GM18511 (cell line): ENCODE data around the gene LHFPL4.

ENCODE experiments used
- ATAC-seq: cut with Tn5 transposase; IDR thresholded peaks from one replicate; pipeline ENCODE4 v1.9.1; 2021; ENCODE audit warnings: mild to moderate bottlenecking, moderate library complexity; ENCODE audit not compliant: unreplicated experiment

The LHFPL4 gene

DNA sequence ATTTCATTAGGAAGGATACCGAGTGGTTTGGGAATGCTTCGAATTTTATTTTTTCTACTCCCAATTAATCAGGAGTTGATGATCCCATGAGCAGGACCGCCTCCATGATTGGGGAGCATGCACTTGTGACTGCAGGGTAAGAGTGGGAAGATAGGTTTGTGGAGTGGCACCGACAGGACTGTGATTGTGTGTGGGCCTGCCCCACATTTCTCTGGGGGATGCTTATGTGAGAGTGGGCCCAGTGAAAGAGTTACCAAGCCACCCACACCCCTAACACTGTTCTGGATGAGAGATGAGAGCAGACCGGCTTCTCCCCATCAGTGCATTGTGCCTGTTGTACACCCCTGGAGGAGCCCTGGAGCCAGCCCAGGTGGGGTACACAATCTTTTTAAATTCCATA lies 76.7 kb downstream of the LHFPL4 start:
- no peak for ATAC-seq

DNA sequence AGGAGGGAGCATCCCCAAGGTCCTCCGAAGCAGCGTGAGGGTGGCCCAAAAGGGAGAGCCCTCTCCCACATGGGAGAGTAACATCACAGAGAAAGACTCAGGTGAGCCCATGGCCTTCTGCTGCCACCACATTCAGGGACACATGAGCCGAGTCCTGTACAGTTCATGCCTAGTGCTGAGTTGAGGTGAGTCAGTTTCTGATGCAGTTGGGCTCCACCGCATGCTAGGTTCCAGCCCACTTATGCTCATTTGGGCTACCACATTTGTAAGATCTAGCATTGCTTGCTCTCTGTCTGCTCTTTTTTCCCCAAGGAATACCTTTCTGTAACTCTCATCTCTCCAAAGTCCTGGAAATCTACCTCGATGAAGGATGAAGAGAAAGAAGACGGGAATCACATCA lies 79.1 kb downstream of the LHFPL4 start:
- ATAC-seq: no peak

DNA sequence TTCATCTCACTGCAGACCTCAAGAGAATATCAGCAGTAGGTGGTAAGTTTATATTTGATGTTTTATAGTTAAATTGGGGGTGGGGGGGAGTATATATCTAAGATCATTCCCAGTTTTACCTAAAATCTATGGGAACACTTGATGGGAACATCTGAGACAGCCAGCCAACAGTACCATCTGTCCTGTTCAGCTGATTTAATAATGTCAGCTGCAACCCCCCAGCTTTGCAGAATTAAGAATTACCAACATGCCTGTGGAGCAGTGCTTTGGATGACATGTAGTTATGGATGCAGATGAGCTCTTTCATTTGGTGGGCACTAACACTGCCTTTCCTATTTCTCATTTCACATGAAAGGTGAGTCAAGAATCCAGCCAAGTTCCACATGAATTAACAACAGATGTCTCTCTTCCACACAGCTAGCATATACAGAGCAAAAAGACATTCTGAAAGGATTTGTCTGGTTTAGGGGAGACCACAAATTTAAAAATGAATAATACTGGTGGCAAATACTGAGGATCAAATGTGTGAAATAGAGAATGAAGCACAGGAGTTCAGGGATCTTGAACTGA lies 80.0 kb downstream of the LHFPL4 start:
- ATAC-seq: no peak

DNA sequence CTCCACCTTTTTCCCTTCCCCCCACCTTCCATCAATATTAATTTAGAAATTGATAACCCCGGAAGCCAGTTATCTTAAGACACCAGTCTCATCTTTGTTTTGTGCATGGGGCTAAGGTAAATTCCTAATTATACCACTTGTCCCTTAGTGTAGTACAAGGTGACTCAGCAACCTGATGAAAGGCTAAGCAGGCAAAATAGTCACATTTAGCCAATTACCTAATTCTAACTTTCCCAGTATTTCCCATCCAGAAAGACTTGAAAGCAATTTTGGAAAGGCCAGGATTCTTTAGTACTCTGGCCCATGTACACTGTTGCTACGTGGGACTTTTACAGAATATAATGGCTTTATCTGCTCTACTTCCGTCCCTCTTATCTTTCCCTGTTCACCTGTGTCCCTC lies 83.6 kb downstream of the LHFPL4 start:
- ATAC-seq: no peak

DNA sequence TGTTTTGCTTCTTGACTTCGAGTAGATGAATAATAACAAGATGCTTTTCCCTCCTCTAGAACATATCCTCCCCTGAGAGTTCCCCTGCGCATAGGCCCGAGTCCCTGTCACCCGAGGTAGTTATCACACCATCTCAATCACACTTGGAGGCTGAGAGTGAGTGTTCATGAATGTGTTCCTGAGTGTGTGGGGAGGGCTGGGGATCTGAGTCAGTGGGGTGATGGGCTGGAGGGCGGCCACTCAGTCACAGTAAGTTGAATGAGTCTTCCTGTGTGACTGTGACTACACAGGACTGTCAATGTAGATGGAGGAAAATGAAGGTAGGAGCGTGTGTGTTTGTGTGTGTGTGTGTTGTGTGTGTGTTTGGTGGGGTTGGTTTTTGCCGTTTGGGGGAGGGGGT lies 85.2 kb downstream of the LHFPL4 start:
- no peak for ATAC-seq

DNA sequence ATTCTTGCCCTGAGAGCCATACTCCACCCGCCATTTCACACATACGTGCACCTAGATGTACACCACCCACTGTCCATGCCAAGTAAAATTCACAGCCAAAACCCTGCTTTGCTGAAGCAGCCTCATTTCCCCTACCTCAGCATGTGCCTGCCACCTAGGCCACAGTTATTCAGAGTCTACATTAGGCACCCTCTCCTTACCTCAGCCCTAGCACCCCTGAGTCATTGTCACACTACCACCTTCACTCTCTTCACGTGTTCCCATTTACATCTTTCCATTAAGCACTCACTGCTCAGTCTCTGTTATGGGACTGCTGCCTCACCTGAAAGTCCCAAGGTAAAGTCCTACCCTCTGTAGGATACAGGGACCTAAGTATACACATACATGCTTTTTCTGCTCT lies 86.2 kb downstream of the LHFPL4 start:
- ATAC-seq: no peak

DNA sequence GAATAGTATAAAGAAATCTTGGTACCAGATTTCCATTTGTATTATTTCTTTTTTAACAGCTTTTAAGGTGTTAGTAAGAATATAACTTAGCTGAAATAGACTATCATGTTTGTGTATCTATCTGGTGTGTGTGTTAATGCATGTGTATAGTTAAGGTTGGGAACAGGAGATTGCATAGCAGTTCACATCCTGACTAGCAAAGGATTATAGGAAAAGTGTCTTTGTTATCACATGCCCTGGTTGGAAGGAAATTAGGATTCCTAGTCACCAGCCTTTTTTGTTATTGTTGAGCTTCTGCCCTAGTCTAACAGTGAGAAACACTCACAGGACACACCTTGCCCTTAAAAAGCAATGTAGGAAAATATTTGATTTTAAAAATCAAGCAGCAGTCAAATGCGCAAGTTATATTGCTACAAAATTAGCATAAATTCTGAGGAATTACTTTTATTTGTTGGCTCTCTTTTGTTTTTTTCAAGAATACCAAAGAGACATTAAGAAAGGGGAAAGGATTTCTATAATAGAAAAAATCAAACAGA lies 98.0 kb downstream of the LHFPL4 start:
- ATAC-seq: no peak

DNA sequence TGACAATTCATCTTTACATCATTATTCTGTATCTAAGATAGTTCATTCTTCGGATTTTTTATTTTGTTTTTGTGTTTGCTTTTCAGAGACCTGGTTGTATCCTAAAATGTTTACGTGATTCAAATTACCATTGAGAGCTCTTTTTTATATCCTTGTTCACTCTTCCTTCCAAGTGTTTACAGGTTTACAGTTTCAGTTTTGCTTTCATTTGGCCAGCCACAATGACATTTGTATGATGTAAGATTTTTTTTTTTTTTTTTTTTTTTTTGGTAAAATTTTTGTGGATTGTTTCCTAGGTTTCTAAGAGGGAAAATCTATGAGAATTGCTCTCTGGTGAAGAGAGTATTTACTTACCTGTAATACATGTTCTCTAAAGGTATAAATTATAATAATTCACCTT lies 101.2 kb downstream of the LHFPL4 start:
- ATAC-seq: no peak

DNA sequence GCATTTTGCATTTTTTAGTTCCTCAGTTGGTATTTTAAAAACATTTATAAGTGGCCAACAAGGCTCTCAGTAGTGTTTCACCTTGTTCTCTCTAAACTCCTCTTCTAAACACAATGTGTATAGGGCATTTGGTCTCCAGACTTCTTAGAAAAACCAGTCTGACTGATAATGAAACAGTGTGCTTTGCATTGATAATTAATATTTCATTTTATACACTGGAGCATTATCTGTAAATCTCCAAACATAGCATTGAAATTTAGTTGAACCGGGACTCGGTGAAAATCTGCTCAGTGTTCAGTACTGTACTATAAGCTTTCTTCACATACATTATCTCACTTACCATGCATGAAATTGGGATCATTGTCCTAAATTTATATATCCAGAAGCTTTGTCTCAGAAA lies 102.6 kb downstream of the LHFPL4 start:
- no peak for ATAC-seq

DNA sequence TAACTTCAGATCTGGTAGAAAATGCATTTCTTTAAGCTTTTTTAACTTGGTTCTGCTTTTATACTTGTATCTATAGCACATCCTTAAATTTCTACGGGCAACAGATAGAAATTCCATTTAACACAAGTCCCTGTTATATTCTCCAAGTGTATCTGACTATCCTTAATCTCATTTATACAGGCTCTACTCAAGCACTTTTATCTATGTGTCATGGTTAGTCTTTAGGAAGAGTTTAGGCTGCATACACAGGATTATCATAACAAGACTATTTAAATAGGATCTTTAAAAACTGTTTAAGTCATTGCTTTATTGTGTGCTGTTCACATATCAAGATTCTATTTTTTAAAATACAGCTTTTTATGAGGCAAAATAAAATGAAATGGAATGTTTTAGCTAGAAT lies 103.5 kb downstream of the LHFPL4 start:
- no peak for ATAC-seq

DNA sequence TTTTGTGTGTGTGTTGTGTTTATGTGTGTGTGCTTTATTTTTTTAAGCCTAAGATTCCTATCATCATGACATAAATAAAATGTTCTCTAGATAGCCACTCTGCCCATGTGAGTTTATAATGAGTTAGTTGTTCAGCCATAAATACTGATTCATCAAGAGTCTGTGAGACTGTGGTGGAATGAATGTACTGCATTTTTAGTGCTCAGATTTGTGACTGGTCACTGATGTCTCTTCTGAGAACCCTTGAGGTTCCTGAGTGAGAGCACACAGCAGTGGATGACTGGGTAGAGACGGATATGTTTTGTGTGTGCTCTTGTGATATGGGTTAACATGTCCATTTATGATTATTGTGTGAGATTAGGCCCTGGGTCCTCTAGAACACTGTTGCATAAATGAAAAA lies 105.0 kb downstream of the LHFPL4 start:
- ATAC-seq: no peak
